ENCODE measurements around the gene RGL3. TPM values are rescaled to one million over a fixed set of nuclear protein-coding genes. Genes with fewer than 3 reads are reported as not detected.

The RGL3 gene
- total and polyA plus RNA-seq, 10 of the 15 experiments (the other 5 are each of a cell fraction or from before 2014, with no cell fraction given): not detected

GRCh38 chr19:11356676-11357550 is 62.2 kb downstream of the RGL3 start (continued):
- no peak for TF ChIP-seq YY1 (IDR thresholded peaks at IDR 0.05; ENCODE audit: low read depth, low read length)
- no peak for TF ChIP-seq KAT2A (conservative IDR thresholded peaks at IDR 0.05; ENCODE audit: control insufficient read depth, low read depth, low read length)
- TF ChIP-seq POLR2AphosphoS2 (IDR thresholded peaks at IDR 0.05; ENCODE audit: low read depth, low read length): no peak
- TF ChIP-seq, protein P1, sequence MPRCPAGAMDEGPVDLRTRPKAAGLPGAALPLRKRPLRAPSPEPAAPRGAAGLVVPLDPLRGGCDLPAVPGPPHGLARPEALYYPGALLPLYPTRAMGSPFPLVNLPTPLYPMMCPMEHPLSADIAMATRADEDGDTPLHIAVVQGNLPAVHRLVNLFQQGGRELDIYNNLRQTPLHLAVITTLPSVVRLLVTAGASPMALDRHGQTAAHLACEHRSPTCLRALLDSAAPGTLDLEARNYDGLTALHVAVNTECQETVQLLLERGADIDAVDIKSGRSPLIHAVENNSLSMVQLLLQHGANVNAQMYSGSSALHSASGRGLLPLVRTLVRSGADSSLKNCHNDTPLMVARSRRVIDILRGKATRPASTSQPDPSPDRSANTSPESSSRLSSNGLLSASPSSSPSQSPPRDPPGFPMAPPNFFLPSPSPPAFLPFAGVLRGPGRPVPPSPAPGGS (IDR thresholded peaks at IDR 0.05; ENCODE audit: borderline replicate concordance, insufficient read depth, low read depth, low read length, poor library complexity, severe bottlenecking): no peak
- TF ChIP-seq TAF1 (IDR thresholded peaks at IDR 0.05; ENCODE audit: borderline replicate concordance, low read depth, low read length): no peak
- TF ChIP-seq BCL11A (IDR thresholded peaks at IDR 0.05; ENCODE audit: low read depth, low read length): no peak
- TF ChIP-seq PRDM15 (CRISPR knock-in tag; IDR thresholded peaks at IDR 0.05): no peak
- TF ChIP-seq ZZZ3 (IDR thresholded peaks at IDR 0.05; ENCODE audit: control insufficient read depth, insufficient read length, low read depth): no peak
- no peak for TF ChIP-seq E2F8 (IDR thresholded peaks at IDR 0.05; ENCODE audit: low read depth, partially characterized antibody)
- no peak for TF ChIP-seq FOS (IDR thresholded peaks at IDR 0.05; ENCODE audit: borderline replicate concordance, extremely low read depth, insufficient read length)

Data from GM12878 (cell line).